ENCODE data around the gene CDH23. TPM values are rescaled to one million over a fixed set of nuclear protein-coding genes. Genes with fewer than 3 reads are reported as not detected.

CDH23 gene
- total RNA-seq, 2 donors from 2014 or later, result 1.4 to 1.6 TPM

DNA sequence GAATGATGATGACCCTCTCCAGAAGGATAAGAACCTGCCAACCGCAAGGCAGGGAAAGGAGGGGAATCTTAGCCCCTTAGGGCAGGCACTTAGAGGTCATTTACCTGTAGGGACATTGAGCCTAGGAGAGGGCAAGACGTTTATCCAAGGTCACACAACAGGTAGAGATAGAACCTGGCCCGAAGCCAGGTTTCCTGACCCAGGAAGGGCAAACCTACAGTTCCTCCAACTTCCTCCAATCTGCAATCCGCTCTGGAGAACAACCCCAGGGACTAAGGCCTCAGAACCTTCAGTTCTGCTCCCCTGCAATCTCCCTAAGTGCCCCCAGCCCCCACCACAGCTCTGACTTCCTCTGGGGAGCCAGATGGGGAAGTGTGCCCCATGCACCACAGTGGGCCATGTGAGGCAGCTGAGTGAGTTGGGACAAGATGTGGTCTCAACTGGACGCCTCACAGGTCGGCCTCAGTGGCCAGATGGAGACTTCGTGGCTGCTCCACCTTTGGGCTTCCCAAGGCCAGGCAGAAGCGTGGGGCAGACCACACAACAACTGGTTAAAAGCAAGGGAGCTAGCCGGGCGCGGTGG is 455.7 kb downstream of the CDH23 start:
- H3K27ac ChIP-seq, result no peak overlapping the region

DNA sequence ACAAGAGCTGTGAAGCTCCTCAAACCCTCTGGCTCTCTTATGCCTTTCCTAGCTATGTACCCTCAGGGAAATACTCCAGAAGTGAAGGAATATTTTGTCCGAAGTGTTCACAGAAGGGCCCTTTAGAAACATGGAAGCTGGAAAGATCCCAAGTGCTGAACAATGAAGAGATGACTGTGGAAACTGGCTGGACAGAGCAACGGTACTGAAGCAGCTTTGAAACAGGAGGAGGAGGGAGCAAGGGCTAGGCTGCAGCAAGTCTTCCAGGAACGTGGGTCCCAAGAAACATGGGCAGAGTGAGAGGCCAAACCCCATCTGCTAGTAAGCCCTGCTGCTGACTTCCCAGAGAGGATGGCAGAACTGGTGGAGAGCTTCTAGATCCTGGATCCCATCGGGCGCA is 457.3 kb downstream of the CDH23 start:
- Histone ChIP-seq H3K27ac (no peak overlapping the region), H3K4me3 (no peak overlapping the region), H3K9me3 (no peaks in the 10 kb centered on the region), H3K4me1 (no peaks in the 10 kb centered on the region), H3K36me3 (no peaks in the 10 kb centered on the region), H3K9ac (ENCODE audit: low read depth in 2 of 2, low read length in 2 of 2) (no peak overlapping the region), H3K27me3 (no peaks in the 10 kb centered on the region)
- TF ChIP-seq, protein P1, sequence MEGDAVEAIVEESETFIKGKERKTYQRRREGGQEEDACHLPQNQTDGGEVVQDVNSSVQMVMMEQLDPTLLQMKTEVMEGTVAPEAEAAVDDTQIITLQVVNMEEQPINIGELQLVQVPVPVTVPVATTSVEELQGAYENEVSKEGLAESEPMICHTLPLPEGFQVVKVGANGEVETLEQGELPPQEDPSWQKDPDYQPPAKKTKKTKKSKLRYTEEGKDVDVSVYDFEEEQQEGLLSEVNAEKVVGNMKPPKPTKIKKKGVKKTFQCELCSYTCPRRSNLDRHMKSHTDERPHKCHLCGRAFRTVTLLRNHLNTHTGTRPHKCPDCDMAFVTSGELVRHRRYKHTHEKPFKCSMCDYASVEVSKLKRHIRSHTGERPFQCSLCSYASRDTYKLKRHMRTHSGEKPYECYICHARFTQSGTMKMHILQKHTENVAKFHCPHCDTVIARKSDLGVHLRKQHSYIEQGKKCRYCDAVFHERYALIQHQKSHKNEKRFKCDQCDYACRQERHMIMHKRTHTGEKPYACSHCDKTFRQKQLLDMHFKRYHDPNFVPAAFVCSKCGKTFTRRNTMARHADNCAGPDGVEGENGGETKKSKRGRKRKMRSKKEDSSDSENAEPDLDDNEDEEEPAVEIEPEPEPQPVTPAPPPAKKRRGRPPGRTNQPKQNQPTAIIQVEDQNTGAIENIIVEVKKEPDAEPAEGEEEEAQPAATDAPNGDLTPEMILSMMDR (IDR thresholded peaks at IDR 0.05), result no peak
- DNase-seq, result no peak
- intact Hi-C loops (cut with DNase I), result no loop called here

More for the DNA sequence above, 455.7 kb downstream of the CDH23 start:
- intact Hi-C loops (cut with DNase I), result no loop called here
- Histone ChIP-seq H3K9me3 (no peaks in the 10 kb centered on the region), H3K27me3 (no peaks in the 10 kb centered on the region), H3K36me3 (no peaks in the 10 kb centered on the region), H3K4me1 (no peaks in the 10 kb centered on the region), H3K9ac (ENCODE audit: low read depth in 2 of 2, low read length in 2 of 2) (no peak overlapping the region), H3K4me3 (no peak overlapping the region)
- DNase-seq, result peak; percentile 45
- TF ChIP-seq, protein P1 (IDR thresholded peaks at IDR 0.05), result no peak

DNA sequence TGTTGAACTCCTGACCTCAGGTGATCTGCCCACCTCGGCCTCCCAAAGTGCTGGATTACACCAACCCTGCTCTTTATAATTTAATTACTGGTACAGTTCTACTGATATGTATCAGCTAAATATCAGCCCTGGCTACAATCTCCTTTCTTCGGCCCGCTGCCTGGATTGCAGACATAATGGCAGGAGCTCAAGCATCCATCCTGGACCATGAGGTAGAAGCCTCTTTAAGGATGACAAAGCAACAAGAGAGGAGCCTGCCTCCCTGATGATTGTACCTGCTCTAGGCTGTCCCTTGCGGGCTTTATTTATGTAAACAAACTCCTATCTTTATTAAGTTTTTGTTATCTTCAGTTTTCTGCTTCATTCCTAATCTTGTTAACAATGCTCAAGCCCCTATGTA is 459.9 kb downstream of the CDH23 start:
- TF ChIP-seq, protein P1 (IDR thresholded peaks at IDR 0.05), result no peak
- Histone ChIP-seq H3K27ac (no peak overlapping the region), H3K9me3 (no peaks in the 10 kb centered on the region), H3K4me3 (no peak overlapping the region), H3K4me1 (no peaks in the 10 kb centered on the region), H3K27me3 (no peaks in the 10 kb centered on the region), H3K36me3 (no peaks in the 10 kb centered on the region), H3K9ac (ENCODE audit: low read depth in 2 of 2, low read length in 2 of 2) (no peak overlapping the region)
- no peak for DNase-seq
- intact Hi-C loops (cut with DNase I), result no loop called here

DNA sequence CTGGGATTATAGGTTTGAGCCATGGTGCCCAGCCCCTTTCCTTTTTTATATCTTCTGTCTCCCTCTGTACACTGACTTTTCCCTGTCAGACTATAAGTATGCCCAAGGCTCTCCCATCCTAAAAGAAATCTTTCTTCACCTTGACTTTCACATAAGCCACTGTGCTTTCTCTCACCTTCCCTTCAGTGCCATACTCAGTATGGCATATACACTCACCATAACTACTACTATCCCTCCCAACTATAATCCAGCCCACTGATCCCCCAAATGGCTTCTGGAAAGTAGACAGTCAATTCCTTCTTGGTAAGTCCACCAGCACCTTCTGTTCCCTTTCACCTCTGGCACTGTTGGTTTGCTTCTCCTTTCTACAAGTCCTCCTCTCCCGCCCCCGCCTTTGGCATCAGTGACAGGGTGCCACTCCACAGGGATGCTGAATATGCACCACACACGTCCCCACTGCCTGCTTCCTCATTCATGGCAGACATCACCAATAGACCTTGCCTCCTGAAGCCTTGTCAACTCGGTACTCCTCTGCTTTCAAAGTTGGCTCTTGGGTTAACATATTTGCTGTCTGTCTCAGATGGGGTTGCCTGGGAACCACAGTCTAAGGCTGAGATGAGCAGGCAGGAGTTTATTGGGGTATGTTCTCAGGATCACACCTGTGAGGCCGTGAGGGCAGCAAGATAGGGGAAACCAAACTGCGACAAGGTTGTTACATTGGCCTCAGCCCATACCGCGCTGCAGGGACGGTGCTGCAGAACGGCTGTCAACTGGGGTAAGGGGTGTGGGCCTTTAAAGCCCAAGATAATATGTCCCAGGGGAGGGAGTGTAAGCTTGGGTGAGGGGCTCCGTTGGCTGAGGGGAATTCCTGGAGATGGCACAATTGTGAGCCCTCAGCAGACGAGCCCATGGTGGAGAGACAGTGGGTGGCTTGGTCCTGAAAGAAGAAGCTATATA is 461.5 kb downstream of the CDH23 start:
- DNase-seq, result no peak
- intact Hi-C loops (cut with DNase I), result no loop called here
- TF ChIP-seq, protein P1 (IDR thresholded peaks at IDR 0.05), result no peak
- H3K9ac ChIP-seq (ENCODE audit: low read depth in 2 of 2, low read length in 2 of 2), result no peak overlapping the region
- no peaks in the 10 kb centered on the region for H3K9me3 ChIP-seq
- H3K4me3 ChIP-seq, result no peak overlapping the region
- no peak overlapping the region for H3K27ac ChIP-seq
- no peaks in the 10 kb centered on the region for H3K36me3 ChIP-seq
- H3K27me3 ChIP-seq, result no peaks in the 10 kb centered on the region
- H3K4me1 ChIP-seq, result no peaks in the 10 kb centered on the region

DNA sequence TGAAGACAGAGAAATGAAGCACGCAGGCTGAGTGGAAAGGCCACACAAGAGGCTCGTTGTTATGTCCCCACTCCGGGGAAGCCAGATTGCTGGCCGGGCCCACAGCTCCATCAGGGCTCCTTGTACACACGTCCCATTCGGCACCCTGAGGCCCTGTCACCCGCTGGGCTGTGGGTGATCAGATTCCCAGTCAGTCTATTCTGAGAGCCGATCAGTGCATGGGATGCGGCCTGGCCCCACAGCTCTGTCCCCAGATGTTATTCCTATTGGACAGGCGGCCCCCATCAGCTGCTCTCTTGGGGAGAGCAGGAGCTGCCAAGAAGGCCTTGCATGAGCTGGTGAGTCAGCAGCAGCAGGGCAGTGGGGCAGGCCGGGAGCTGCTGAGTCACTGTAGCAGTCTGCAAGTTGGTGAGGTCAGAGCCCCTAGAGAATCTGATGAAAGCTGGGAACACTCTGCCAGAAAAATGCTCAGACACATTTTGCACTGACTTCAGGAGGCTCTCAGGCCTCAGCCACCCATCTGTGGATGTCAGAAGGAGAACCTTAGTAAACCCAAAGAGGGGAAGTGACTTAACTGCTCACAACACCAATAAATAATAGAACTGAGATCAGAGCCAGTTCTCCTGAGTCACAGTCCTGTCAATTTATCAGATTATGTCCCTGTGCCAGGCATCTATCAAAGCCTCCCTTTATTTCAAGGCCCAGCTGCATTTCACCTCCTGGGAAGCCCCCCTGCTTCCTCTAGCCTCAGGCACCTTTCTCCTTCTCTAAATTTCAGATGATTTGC is 463.7 kb downstream of the CDH23 start:
- no peak overlapping the region for H3K4me3 ChIP-seq

More for the DNA sequence above, 463.7 kb downstream of the CDH23 start:
- Histone ChIP-seq H3K27ac (peak overlapping the region; percentile 73), H3K36me3 (no peaks in the 10 kb centered on the region), H3K9me3 (no peaks in the 10 kb centered on the region), H3K27me3 (no peaks in the 10 kb centered on the region), H3K9ac (ENCODE audit: low read depth in 2 of 2, low read length in 2 of 2) (peak overlapping the region in 1 of 2 donors; percentile 24), H3K4me1 (no peaks in the 10 kb centered on the region)
- intact Hi-C loops (cut with DNase I), result no loop called here
- TF ChIP-seq, protein P1 (IDR thresholded peaks at IDR 0.05), result no peak
- DNase-seq, result peak; percentile 71

All from colonic mucosa (tissue), 4 donors.